Uterus (tissue), 2 donors: ENCODE measurements around the gene FAM117A.

Experiments used
- POLR2A ChIP-seq, 2 donors: fragments of 450-650 bp; IDR thresholded peaks; one replicate each; pipeline ENCODE4 v1.6.1; 2016; ENCODE audit warnings: antibody characterized with exemption in 2 of 2, mild to moderate bottlenecking in 1 of 2, moderate library complexity in 1 of 2
- TF ChIP-seq, protein P1 (sequence below), 4 experiments: fragments of 200-600 bp in 2 of 4; fragments of 450-650 bp in 2 of 4; sonication (generic) in 2 of 4; IDR thresholded peaks; one replicate each; pipeline ENCODE4 v1.5.1; 2016 to 2019; ENCODE audit warnings: antibody characterized with exemption in 4 of 4, mild to moderate bottlenecking in 2 of 4, moderate library complexity in 1 of 4

DNA sequence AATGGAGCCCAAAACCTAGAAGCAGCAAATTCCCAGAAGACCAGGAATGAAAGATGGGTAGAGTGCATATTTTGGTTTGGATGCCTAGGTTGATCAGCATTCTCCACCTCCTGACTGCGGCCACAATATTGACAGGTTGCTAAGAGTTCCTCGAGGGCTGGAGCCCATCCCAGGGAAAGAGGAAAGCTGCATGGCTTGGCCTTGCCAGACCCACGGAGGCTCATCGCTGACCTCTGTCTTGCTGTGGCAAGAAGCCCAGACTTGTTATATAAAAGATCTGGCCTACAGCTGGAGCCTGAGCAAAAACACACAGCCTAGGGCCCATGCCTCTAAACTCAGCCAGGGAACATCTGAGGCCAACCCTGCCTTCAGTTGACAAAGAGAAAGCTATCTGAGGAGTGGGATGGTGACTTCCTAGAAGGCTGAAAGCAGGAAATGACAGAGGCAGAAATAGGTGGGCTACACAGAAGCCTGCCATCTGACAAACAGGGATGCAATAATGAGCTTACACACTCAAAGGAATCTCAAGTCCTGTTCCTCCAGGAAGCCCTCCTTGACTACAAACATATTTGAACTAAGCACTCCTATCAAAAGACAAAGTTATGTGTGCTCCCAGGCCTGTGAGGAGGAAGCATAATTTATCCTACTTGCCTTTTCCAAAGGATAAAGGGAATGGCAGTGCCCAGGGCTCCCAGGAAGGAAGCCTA is 33.7 kb downstream of the FAM117A start:
- TF ChIP-seq, protein P1, sequence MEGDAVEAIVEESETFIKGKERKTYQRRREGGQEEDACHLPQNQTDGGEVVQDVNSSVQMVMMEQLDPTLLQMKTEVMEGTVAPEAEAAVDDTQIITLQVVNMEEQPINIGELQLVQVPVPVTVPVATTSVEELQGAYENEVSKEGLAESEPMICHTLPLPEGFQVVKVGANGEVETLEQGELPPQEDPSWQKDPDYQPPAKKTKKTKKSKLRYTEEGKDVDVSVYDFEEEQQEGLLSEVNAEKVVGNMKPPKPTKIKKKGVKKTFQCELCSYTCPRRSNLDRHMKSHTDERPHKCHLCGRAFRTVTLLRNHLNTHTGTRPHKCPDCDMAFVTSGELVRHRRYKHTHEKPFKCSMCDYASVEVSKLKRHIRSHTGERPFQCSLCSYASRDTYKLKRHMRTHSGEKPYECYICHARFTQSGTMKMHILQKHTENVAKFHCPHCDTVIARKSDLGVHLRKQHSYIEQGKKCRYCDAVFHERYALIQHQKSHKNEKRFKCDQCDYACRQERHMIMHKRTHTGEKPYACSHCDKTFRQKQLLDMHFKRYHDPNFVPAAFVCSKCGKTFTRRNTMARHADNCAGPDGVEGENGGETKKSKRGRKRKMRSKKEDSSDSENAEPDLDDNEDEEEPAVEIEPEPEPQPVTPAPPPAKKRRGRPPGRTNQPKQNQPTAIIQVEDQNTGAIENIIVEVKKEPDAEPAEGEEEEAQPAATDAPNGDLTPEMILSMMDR (IDR thresholded peaks at IDR 0.05): no peak
- no peak for TF ChIP-seq POLR2A (IDR thresholded peaks at IDR 0.05)
